ENCODE measurements around the gene DDAH1.
"Not testable (repeated sequence)": the region's sequence is repeated elsewhere in the genome, so short reads cannot be mapped to it uniquely, and the experiment has no call there.

Gene DDAH1

GRCh38 chr1:85359874-85360721, 104.9 kb downstream of the DDAH1 start:
- no peak for DNase-seq (ENCODE audit: low read depth in 2 of 2)

- no peak for DNase-seq (ENCODE audit: low read depth in 2 of 2)
These were observed 106.1 kb downstream of the DDAH1 start for GRCh38 chr1:85358702-85359438.

DNA sequence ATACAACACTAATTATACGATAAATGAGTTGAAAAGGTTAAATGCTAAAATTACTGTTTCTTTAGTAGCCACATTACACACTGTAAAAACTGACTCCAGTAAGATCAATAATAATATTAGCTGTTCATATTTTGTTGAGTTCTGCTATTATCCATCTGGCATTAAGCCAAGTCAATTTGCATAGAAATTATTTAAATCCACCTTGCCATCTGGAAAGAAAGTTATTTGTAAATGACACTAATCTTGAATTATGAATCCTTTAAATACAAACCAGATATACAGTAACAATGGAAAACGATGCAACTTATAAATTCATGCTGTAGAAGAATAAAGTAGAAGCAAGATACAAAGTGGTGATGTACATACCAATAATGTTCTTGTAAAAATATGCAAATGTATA, 107.1 kb downstream of the DDAH1 start:
- no peak for DNase-seq (ENCODE audit: low read depth in 2 of 2)

DNA sequence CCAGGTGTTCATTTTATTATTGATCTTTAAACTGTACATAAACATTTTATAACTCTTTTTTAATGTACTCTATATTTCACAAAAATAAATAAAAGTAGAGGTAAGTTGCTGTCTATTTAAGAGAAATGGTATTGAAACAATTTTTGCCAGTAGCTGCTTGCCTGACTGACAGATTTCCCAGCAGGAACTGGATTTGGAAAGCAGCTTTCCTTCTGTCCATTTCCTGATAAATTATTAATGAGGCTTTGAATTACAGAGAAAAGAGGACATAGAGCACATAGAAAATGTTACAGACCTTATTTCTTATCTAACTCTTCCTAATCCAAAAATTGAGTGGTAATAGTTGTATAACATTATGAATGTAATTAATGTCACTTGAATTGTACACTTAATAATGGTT, 108.8 kb downstream of the DDAH1 start:
- no peak for DNase-seq (ENCODE audit: low read depth in 2 of 2)

- DNase-seq (ENCODE audit: low read depth in 2 of 2) = no peak
These were observed 112.9 kb downstream of the DDAH1 start for GRCh38 chr1:85352055-85352454.

- DNase-seq (ENCODE audit: low read depth in 2 of 2) = no peak
These were observed 113.6 kb downstream of the DDAH1 start for GRCh38 chr1:85351202-85351828.

DNA sequence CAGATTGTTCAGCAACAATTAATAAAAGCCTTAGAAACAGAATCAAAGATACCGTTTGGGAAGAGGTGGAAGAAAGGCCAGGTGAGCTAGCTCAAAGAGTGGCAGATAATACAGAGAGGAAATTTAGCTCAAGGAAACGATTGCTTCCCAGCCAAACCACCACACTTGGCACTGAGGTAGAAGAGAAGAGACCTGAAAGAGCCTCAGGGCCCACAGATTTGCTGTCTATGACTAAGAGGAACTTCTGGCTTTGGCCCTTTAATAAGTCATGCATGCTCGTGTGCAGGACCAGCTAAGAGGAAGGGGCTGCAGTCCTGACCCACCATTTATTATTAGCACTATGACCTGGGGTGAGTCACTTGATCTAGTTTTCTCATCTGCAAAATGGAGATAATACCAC, 115.7 kb downstream of the DDAH1 start:
- no peak for DNase-seq (ENCODE audit: low read depth in 2 of 2)

- no peak for DNase-seq (ENCODE audit: low read depth in 2 of 2)
These were observed 117.1 kb downstream of the DDAH1 start for GRCh38 chr1:85347908-85348307.

GRCh38 chr1:85347275-85347674, 117.7 kb downstream of the DDAH1 start:
- DNase-seq (ENCODE audit: low read depth in 2 of 2) = not testable (repeated sequence)

- no peak for DNase-seq (ENCODE audit: low read depth in 2 of 2)
These were observed 120.7 kb downstream of the DDAH1 start for GRCh38 chr1:85344256-85344694.

GRCh38 chr1:85343612-85344255, 121.2 kb downstream of the DDAH1 start:
- no peak for DNase-seq (ENCODE audit: low read depth in 2 of 2)

DNA sequence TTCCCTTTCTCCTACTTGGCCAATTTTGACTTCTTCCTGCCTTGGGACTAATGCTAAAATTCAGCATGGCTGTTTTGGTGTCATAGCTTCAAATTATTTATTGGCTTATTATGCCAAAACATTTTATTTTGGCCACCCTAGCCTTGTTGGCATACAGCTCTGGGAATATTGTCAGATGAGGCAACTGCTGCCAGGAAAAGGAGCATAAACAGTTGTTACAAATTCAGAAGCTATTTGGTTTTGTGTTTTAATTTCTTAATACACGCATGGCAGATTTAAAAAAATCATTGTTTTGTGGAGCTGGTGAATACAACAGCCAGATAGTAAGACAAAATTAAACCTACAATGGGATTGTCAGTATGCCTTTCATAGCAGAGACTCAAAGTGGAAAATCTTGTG, 121.7 kb downstream of the DDAH1 start:
- no peak for DNase-seq (ENCODE audit: low read depth in 2 of 2)

- no peak for DNase-seq (ENCODE audit: low read depth in 2 of 2)
These were observed 122.8 kb downstream of the DDAH1 start for GRCh38 chr1:85342207-85342606.

- DNase-seq (ENCODE audit: low read depth in 2 of 2) = no peak
These were observed 124.5 kb downstream of the DDAH1 start for GRCh38 chr1:85340427-85340826.

DNA sequence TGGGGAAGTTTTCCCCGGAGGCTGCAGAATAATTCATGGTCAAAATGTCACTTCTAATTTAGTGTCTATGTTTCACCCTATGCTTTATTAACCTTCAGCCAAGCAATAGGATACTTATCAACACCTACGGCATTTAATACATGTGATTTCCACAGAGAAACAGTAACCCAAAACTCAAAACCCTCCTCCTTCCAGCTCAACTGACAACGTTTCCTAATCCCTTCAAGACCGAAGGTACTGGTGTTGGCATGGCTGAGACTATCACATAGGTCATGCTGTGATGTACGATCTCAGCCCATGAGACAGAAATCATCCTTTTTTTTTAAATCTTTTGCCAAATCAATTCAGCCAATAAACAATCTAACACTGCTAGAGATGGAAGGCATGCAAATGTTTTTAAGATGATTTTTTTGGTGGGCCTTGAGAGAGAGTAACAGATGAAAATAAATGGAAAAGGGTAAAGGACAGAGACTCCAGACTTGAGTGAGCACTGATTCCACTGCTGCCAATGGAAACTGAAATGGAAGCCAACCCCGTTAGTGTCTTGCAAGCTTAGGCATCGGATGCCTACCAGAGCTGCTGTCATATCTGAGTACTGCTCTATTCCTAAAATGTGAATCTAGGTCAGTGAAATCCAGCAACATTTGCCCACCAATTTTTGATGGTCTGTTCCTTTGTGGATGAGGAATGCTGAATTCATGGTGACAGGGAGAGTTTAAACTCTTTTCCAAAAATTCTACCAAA, 125.1 kb downstream of the DDAH1 start:
- DNase-seq (ENCODE audit: low read depth in 2 of 2) = no peak

DNA sequence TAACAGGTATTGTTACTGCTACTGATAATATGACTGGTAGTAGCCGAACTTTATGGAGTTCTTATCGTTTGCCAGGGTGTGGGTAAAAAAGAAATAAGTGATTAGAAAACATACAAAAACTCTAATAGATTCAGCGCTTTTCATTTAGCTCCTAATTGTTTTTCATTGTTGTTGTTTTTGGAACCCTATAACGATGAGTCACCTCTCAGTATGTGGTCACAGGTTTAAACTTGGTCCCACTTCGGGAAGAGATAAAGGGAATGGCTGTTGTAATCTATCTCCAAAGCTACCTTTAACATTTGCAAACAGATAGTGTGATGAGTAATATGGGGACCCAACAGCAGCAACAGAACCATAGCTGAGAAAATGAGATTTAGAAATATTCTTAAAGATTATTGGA, 125.9 kb downstream of the DDAH1 start:
- DNase-seq (ENCODE audit: low read depth in 2 of 2) = no peak

DNA sequence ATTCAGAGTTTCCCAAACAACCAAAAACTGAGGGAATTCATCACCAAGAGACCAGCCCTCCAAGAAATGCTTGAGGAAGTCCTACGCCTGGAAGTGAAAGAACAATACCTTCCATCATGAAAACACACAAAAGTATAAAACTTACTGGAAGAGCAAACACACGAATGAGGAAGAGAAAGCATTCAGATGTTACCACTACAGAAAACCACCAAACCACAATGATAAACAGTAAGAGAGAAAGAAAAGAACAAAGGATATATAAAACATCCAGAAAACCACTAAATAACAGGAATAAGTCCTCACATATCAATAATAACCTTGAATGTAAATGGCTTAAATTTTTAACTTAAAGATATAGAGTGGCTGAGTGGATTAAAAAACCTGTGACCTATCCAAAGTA, 130.0 kb downstream of the DDAH1 start:
- no peak for DNase-seq (ENCODE audit: low read depth in 2 of 2)

GRCh38 chr1:85333186-85333585, 131.8 kb downstream of the DDAH1 start:
- DNase-seq (ENCODE audit: low read depth in 2 of 2) = no peak

DNA sequence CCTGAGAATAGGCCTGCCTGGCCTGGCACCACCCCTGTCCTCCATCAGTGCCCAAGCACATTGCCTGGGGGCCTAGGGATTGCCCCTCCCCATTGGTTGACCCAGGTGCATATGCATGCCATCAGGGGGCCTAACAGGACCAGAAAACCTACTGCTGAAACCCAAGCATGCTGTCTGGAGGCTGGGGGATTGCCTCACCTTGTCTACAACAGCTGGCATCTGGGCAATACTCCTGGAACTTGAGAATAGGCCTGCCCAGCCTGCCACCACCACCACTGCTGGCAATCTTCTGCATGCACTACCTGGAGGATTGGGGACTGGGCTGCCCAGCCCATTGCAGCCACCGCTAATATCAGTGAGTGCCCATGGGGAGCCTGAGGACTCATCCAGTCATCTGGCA, 132.4 kb downstream of the DDAH1 start:
- no peak for DNase-seq (ENCODE audit: low read depth in 2 of 2)

DNA sequence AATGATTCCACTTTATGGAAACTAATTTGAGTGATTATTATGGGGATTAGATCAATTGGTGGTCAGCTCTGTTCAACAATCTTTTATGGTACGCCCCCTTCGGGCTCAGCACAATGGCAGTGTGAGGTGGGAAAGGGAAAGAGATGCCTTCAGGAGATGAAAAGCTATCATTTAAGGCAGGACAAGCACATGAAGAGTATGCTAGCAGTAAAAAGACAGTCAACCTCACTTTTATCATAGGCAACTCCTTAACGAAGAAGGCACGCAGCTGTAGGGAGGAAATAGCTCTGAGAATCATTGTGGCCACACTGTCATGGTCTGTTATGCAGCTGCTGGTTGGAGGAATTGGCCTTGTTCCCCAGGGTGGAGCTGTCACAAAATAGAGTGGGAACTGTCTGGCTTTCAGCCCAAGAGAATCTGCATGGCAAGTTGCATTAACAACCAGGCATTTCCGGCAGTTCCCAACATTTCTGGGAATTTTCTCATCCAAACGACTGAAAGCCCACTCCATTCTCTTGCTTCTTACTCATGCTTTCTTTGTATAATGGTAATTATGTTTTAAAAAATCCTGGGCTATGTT, 134.2 kb downstream of the DDAH1 start:
- no peak for DNase-seq (ENCODE audit: low read depth in 2 of 2)

DNA sequence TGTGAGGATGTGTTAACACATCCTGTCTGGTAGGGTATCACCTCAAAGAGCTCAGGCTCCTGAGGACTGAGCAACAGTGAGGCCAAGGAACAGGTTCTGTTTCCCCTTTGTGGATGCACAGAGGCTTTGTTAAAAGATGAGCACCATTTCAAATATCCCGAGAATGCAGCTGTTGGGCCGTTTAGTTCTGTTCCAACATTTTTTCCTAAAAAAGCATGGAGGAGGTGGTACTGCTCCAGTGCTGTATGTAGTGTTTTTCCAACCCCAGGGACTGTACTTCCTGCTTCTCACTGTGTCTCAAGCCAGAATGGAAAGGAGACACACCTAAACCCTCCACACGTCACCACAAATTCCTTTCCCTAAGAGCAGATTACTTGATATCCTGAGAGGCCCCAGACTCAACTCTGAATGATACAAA, 134.7 kb downstream of the DDAH1 start:
- no peak for DNase-seq (ENCODE audit: low read depth in 2 of 2)
